Ovary (tissue), 3 donors: ENCODE measurements around the gene OLFML2B.

Source experiments
- POLR2A ChIP-seq: fragments of 450-650 bp; IDR thresholded peaks from one replicate; pipeline ENCODE4 v1.6.1; 2017; ENCODE audit warnings: antibody characterized with exemption, mild to moderate bottlenecking, moderate library complexity
- TF ChIP-seq, protein P1 (sequence below), 3 donors: fragments of 450-650 bp in 2 of 3; fragments of 200-600 bp in 1 of 3; IDR thresholded peaks; one replicate each; pipeline versions ENCODE4 v1.5.1 to v1.8.0; 2016 to 2022; ENCODE audit warnings: antibody characterized with exemption in 3 of 3, mild to moderate bottlenecking in 1 of 3
- donor health status: DM: no; HTN: no; CAD: no.

GRCh38 chr1:161999301-162000052 lies 24.2 kb downstream of the OLFML2B start:
- TF ChIP-seq POLR2A, result no peak
- TF ChIP-seq, protein P1, sequence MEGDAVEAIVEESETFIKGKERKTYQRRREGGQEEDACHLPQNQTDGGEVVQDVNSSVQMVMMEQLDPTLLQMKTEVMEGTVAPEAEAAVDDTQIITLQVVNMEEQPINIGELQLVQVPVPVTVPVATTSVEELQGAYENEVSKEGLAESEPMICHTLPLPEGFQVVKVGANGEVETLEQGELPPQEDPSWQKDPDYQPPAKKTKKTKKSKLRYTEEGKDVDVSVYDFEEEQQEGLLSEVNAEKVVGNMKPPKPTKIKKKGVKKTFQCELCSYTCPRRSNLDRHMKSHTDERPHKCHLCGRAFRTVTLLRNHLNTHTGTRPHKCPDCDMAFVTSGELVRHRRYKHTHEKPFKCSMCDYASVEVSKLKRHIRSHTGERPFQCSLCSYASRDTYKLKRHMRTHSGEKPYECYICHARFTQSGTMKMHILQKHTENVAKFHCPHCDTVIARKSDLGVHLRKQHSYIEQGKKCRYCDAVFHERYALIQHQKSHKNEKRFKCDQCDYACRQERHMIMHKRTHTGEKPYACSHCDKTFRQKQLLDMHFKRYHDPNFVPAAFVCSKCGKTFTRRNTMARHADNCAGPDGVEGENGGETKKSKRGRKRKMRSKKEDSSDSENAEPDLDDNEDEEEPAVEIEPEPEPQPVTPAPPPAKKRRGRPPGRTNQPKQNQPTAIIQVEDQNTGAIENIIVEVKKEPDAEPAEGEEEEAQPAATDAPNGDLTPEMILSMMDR (IDR thresholded peaks at IDR 0.05), result no peak
